Epidermal melanocyte (primary cell): ENCODE data around the gene ADAMTS12.

Experiments used
- DNase-seq: peaks from one replicate; pipeline ENCODE4 v3.0.0; 2011; ENCODE audit warnings: low spot score; ENCODE audit not compliant: insufficient read length

Gene ADAMTS12

GRCh38 chr5:33671700-33672291 is 220.0 kb downstream of the ADAMTS12 start:
- no peak for DNase-seq

- DNase-seq, result no peak
Observed at GRCh38 chr5:33662722-33663427, 228.9 kb downstream of the ADAMTS12 start.

GRCh38 chr5:33659526-33660169 is 232.1 kb downstream of the ADAMTS12 start:
- no peak for DNase-seq

- DNase-seq, result no peak
Observed at GRCh38 chr5:33657804-33658440, 233.9 kb downstream of the ADAMTS12 start.

- DNase-seq, result no peak
Observed at GRCh38 chr5:33657176-33657575, 234.6 kb downstream of the ADAMTS12 start.

- no peak for DNase-seq
Observed at GRCh38 chr5:33650911-33651310, 240.9 kb downstream of the ADAMTS12 start.

GRCh38 chr5:33649549-33650482 is 242.0 kb downstream of the ADAMTS12 start:
- peak; percentile 70 for DNase-seq

- DNase-seq, result no peak
Observed at GRCh38 chr5:33641744-33642505, 249.9 kb downstream of the ADAMTS12 start.

- no peak for DNase-seq
Observed at GRCh38 chr5:33639474-33639873, 252.3 kb downstream of the ADAMTS12 start.

GRCh38 chr5:33637011-33637410 is 254.8 kb downstream of the ADAMTS12 start:
- no peak for DNase-seq

GRCh38 chr5:33635582-33635981 is 256.2 kb downstream of the ADAMTS12 start:
- no peak for DNase-seq

- DNase-seq, result no peak
Observed at GRCh38 chr5:33633699-33634098, 258.1 kb downstream of the ADAMTS12 start.

- DNase-seq, result peak; percentile 44
Observed at GRCh38 chr5:33631786-33632185, 260.0 kb downstream of the ADAMTS12 start.

- DNase-seq, result peak; percentile 16
Observed at GRCh38 chr5:33631139-33631538, 260.7 kb downstream of the ADAMTS12 start.

GRCh38 chr5:33629999-33630398 is 261.8 kb downstream of the ADAMTS12 start:
- no peak for DNase-seq

GRCh38 chr5:33628796-33629195 is 263.0 kb downstream of the ADAMTS12 start:
- no peak for DNase-seq

GRCh38 chr5:33621514-33621913 is 270.3 kb downstream of the ADAMTS12 start:
- no peak for DNase-seq

- no peak for DNase-seq
Observed at GRCh38 chr5:33614039-33614438, 277.8 kb downstream of the ADAMTS12 start.

GRCh38 chr5:33612386-33612785 is 279.4 kb downstream of the ADAMTS12 start:
- no peak for DNase-seq

- DNase-seq, result no peak
Observed at GRCh38 chr5:33611877-33612276, 279.9 kb downstream of the ADAMTS12 start.
